GM21737 (cell line): Measurements from ENCODE around the gene COL6A2.
"Not testable (repeated sequence)": the region's sequence is repeated elsewhere in the genome, so short reads cannot be mapped to it uniquely, and the experiment has no call there.

Experiments used
- ATAC-seq: cut with Tn5 transposase; IDR thresholded peaks from one replicate; pipeline ENCODE4 v1.9.1; 2021; ENCODE audit warnings: mild to moderate bottlenecking, moderate library complexity; ENCODE audit not compliant: unreplicated experiment

COL6A2 gene

DNA sequence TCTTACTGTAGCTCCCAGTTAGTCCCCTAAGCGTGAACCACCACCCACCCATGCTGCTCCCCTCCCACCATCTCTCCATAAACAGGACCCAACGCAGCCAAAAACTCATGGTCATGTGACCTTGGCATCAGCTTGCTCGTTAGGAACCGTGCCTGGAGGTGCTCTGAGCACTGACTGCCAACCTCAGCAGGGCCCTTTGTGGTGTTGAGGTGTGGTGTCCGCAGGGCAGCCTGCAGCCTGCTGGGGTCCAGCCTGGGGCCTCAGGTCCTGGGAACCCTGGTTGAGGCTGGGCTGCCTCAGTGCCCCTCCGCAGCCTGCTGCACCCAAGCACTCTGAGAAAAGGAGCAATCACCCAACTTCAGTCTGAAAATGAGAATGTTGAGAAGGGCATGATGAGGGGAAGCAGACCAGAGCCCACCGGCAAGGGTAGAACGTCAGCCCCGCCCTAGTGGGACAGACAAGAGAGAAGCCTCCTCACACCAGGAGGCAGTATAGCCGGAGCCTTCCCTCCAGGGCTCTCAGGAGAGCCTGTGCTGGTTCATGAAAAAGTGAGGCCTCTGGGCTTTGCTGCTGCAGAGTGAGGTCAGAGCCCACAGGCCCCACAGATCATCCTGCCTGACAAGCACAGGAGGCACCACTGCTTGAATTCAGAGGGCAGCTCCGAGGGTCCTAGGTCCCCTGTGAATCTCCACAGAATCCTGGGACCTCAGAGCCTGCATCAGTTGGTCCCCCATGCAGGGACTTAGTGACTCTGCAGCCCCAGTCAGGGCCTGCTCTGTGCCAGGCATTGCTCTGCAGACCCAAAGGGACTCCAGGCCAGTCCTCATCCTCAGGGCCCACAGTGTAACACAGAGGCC lies 4.9 kb upstream of the COL6A2 start:
- no peak for ATAC-seq

DNA sequence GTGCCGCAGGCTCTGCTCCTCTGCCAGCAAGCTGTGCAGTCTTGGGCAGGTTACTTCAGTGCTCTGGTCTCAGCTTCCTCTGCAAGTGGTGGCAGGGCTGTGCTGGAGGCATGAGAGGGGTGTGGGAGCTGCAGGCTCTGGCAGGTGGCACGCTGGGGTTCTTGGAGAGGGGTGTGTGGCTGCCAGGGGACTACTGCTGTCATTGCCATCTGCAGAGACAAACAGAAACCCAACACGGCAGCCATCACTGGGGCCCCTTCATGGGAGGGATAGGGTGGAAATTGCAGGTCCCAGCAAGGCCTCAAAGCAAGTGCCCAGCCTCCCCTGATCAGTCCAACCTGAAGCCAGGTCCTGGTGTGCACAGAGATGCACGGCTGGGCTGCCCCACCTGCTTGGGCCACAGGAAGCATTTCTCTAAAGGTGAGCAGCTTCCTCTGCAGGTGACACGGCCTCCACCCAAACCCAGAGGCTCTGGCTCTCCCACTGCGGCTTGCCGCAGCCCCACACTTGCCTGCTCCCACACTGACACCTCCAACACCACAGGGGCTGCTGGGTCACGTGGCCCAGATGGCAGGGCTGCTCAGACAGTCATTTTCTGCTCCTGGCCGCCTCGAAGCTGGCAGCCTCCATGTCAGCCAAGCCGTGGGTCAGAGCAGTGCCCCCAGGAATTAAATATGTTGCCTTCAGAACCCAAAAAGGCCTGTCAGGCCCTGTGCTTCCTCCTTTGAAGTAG lies 4.1 kb upstream of the COL6A2 start:
- no peak for ATAC-seq

- ATAC-seq = no peak
Observed at GRCh38 chr21:46094401-46095082, 3.4 kb upstream of the COL6A2 start.

DNA sequence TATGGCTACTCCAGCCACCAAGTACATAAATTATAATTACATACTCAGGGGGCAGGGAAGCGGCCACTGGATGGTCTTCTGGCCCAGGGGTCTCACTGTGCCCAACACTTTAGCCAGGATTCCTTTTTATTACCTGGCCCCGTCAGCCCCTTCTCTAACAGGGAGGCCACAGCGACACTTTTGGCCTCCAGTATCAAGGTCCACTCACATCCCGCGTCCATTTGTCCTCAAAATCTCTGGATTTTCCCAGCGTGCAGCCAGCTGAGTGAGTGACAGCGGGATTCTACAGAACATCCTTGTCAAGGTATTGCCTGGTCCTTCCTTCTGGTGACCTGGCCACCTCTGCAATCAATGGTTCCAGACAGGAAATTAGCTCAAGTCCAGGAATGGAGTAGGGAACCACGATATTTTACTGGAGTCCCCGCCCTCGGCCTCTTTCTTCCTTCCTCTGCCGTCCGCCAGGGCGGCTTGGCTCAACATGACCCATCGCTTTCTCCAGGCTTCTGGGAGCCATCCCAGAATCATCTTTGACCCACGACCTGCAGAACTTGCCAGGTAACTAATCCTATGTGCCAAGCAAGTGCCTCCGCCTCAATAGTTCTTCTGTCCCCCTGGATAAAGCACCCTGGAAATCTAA lies 2.7 kb upstream of the COL6A2 start:
- ATAC-seq = no peak

- no peak for ATAC-seq
Observed at GRCh38 chr21:46095814-46096595, 1.9 kb upstream of the COL6A2 start.

GRCh38 chr21:46096596-46097335 lies 1.1 kb upstream of the COL6A2 start:
- ATAC-seq = no peak

GRCh38 chr21:46098303-46099141 lies 610 bp downstream of the COL6A2 start:
- ATAC-seq = no peak

- no peak for ATAC-seq
Observed at GRCh38 chr21:46099476-46099875, 1.6 kb downstream of the COL6A2 start.

- ATAC-seq = no peak
Observed at GRCh38 chr21:46100020-46100419, 2.1 kb downstream of the COL6A2 start.

DNA sequence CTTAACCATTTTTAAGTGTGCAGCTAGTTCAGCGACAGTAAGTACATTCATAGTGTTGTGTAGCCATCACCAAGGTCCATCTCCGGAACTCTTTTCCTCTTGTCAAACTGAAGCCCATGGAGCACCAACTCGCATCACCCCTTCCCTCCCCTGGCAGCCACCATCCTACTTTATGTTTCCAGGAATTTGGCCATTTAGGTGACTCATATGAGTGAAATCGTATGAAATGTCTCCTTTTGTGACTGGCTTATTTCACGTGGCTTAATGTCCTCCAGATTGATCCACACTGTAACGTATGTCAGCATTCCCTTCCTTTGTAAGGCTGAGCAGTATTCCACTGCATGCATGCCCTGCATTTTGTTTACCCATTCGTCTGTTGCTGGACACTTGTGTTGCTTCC lies 2.5 kb downstream of the COL6A2 start:
- ATAC-seq = no peak

GRCh38 chr21:46100906-46101305 lies 3.0 kb downstream of the COL6A2 start:
- ATAC-seq = no peak

GRCh38 chr21:46104104-46104503 lies 6.2 kb downstream of the COL6A2 start:
- ATAC-seq = no peak

- not testable (repeated sequence) for ATAC-seq
Observed at GRCh38 chr21:46107376-46107775, 9.5 kb downstream of the COL6A2 start.

- ATAC-seq = no peak
Observed at GRCh38 chr21:46108827-46109312, 11.0 kb downstream of the COL6A2 start.

DNA sequence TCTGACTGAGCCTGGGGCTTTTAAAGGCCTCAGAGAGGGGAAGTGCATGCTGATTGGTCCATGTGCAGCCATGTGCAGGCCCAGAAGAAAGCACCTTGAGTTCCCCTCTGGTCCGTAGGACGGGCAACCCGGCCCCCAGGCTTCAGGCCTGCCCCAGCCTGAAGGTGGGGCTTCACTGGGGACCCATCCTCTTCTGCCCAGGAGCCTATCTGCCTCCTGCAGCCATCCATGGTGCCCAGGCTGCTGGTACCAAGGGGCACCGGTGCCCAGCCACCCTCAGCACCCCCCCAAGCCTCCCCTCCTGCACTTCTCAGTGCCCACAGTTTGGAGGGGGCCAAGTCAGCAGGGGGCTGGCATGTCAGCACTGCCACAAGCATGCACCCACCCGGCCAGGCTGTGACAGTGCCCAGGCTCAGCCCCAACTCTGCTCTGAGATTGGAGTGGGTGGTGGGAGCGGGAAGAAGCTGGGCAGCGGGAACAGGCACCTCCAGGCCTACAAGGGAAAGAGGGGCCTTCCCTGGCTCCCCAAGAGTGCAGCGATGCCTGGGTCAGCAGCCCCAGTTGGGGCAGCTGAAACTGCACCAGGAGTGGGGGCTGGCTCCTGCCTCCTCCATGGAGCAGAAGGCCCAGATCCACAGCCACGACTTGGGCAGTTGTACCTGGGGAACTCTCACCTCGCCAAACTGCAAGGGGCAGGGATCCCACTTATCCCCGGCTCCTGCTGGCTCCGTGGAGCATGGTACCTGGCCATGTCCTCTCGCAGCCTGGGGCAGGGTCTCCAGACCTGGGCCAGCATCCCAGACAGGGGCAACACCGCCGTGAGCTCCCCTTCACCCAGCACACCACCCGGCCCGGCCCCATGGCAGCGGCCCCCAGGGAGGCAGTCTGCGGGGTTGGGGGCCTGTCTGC lies 11.7 kb downstream of the COL6A2 start:
- ATAC-seq = no peak

GRCh38 chr21:46110499-46111192 lies 12.7 kb downstream of the COL6A2 start:
- ATAC-seq = no peak

DNA sequence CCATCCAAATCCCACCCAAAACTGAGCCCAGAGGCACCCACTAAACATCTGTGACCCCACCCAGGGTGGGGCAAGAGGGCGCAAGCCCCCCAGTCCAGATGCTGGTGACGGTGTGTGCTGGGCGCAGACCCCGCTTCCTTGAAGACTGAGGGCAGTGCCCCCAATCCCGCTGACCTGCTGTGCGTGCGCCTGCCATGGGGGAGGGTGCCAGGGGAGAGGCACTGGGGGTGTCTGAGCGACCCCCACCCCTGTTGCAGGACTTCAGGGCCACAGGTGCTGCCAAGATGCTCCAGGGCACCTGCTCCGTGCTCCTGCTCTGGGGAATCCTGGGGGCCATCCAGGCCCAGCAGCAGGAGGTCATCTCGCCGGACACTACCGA lies 13.3 kb downstream of the COL6A2 start:
- ATAC-seq = no peak
